Bronchial epithelial cell (primary cell): ENCODE data around the gene CCDC9B. TPM values are rescaled to one million over a fixed set of nuclear protein-coding genes. Genes with fewer than 3 reads are reported as not detected.
A peak's percentile ranks its signal among the peaks of the same experiment; 100 is the strongest.

Experiments
- DNase-seq: peaks from one replicate; pipeline ENCODE4 v3.0.0-alpha.2; 2010; ENCODE audit warnings: low read depth
- FAIRE-seq: peaks from 2 replicates; lab custom pipeline; 2011; peaks lifted over from hg19 to GRCh38; lab: Jason Lieb, UNC
- H3K27me3 ChIP-seq: 2 replicates; pipeline ENCODE4 v1.5.1; 2011; ENCODE audit warnings: low read length; ENCODE audit not compliant: control insufficient read depth, insufficient read depth
- H3K36me3 ChIP-seq: 2 replicates; pipeline ENCODE4 v1.5.1; 2011; ENCODE audit warnings: low read length; ENCODE audit not compliant: control insufficient read depth, insufficient read depth
- H3K4me3 ChIP-seq: 2 replicates; pipeline ENCODE4 v1.5.1; 2011; ENCODE audit warnings: mild to moderate bottlenecking, low read depth, low read length, control low read depth
- CTCF ChIP-seq: IDR thresholded peaks from 2 replicates; pipeline ENCODE4 v1.5.1; 2011; ENCODE audit warnings: mild to moderate bottlenecking, moderate library complexity, low read length, control low read depth, inconsistent platforms; ENCODE audit not compliant: insufficient read depth, severe bottlenecking
- total RNA-seq: library from RNA; depleted of rRNA; stranded (reverse); fragments of >200 nt; gene quantifications from 2 replicates; pipeline ENCODE4 v1.2.1, GENCODE V29; 2014

The CCDC9B gene
- total RNA-seq, 1 donor from 2014 or later = 12.1 TPM

DNA sequence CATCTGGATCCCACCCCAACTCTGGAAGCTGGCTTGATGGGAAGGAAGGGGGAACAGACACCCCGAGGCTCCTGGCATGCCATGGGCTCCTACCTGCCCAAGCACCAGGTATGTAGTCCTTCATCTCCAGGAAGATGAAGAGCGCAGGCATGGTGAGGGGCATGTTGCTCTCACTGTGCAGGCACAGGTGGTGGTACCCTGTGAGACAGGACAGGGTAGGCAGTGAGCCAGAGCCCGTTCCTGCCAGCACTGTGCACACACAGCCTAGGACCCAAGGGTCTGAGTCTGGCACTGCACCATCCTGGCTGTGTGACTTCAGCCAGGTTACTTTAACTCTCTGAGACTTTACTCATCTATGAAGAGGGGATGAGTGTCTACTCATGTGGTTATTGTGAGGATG, 48.5 kb downstream of the CCDC9B start:
- H3K36me3 ChIP-seq = no peaks in the 10 kb centered on the region
- peaks cover 8% of the 10 kb centered on the region for H3K27me3 ChIP-seq
- no peak for TF ChIP-seq CTCF
- H3K4me3 ChIP-seq = no peak overlapping the region
- FAIRE-seq (peak; percentile 52), DNase-seq (no peak)

DNA sequence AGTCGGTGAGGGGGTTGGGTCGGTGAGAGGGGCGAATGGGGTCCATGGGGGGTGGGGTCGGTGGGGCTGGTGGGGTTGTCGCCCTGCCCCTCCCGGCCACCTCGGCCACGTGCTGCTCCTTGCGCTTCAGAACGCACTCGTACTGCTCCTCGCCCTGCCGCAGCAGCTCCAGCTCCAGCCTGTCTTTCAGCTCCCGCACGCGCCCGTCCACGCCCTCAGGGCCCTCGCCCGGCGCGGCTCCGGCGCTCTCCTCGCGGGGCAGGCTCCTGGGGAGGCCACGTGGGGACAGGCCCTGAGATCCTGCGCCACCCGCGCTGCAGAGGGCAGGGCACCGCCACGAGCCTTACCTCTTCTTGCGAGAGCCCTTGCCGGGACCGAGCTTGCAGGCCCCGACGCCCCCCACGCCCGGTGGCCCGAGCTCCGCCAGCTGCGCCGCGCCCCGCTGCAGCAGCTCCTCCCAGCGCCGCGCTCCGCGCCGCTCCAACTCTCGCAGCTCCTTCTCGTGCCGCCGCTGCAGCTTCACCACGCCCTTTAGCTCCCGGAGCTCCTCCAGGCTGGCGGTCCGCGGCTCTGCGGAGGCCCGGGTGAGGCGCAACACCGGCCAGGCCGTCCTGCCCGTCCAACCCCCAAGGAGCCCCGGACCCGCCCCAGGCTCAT, 49.7 kb downstream of the CCDC9B start:
- DNase-seq = peak; percentile 43
- no peaks in the 10 kb centered on the region for H3K36me3 ChIP-seq
- peak overlapping the region; percentile 21 for H3K4me3 ChIP-seq
- peaks cover 8% of the 10 kb centered on the region for H3K27me3 ChIP-seq
- FAIRE-seq = no peak
- peak; percentile 1 for TF ChIP-seq CTCF

- no peak overlapping the region for H3K4me3 ChIP-seq
Observed at GRCh38 chr15:40290545-40290917, 50.2 kb downstream of the CCDC9B start.

DNA sequence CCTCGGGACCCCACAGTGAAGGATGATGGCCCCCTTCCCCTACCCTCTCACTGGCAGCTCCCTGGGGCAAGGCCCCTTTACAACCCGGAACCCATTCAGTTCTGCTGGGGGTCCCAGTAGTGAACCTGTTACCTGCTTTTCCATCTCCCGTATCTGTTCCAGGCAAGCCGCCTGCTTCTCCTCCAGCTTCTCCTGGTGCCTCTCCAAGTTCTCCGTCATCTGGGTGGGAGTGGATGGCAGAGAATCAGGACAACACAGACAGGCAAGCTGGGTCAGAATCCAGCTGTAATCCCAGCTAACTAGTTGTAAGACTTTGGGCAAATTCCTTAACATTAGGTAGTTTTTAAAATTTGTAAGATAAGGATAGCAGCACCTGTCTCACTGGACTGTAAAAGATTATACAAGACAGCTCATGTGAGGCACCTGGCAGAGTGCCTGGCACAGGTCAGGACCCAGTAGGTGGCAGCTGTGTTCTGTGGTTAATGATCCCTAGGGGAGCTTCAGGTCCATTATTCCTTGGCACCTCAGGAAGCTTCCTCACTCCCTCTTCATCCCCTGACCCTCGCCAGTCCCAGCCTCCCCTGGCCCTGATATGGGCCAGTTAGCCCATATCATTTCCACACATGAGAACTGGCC, 51.5 kb downstream of the CCDC9B start:
- DNase-seq (no peak), FAIRE-seq (no peak)
- Histone ChIP-seq H3K4me3 (no peak overlapping the region), H3K27me3 (peaks cover 5% of the 10 kb centered on the region), H3K36me3 (no peaks in the 10 kb centered on the region)
- TF ChIP-seq CTCF = peak; percentile 31

More at GRCh38 chr15:40290545-40290917, 50.2 kb downstream of the CCDC9B start:
- FAIRE-seq (no peak), DNase-seq (no peak)
- no peak for TF ChIP-seq CTCF
- H3K36me3 ChIP-seq = no peaks in the 10 kb centered on the region
- H3K27me3 ChIP-seq = peaks cover 5% of the 10 kb centered on the region

DNA sequence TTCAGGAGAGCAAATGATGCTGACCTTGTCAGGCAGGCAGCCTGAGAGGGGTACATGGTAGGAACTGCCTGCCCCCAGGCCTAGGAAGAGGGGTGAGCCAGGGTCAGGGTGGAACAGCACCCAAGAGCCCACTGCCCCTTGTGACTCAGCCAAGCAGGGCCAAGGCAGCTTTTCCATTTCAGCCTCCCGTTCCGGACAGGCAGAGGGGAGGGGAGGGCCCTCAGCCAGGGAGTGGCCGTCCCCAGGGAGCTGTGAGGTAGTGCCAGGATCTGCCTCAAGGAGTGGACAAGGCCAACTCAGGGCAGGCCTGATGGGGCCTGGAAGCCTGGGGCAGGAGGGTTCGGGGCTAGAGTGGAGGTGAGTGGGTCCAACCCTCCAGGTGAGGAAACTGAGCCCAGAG, 52.8 kb downstream of the CCDC9B start:
- no peak for TF ChIP-seq CTCF
- Histone ChIP-seq H3K36me3 (no peaks in the 10 kb centered on the region), H3K4me3 (no peak overlapping the region), H3K27me3 (peaks cover 13% of the 10 kb centered on the region)
- FAIRE-seq (no peak), DNase-seq (no peak)
